ENCODE results near the gene NADK2. TPM values are rescaled to one million over a fixed set of nuclear protein-coding genes. Genes with fewer than 3 reads are reported as not detected.
A peak's percentile ranks its signal among the peaks of the same experiment; 100 is the strongest.

Gene NADK2
- total and polyA plus RNA-seq, 10 of the 15 experiments (the other 5 are each of a cell fraction or from before 2014, with no cell fraction given) = 2.4 to 9.0 (median 6.3) TPM

DNA sequence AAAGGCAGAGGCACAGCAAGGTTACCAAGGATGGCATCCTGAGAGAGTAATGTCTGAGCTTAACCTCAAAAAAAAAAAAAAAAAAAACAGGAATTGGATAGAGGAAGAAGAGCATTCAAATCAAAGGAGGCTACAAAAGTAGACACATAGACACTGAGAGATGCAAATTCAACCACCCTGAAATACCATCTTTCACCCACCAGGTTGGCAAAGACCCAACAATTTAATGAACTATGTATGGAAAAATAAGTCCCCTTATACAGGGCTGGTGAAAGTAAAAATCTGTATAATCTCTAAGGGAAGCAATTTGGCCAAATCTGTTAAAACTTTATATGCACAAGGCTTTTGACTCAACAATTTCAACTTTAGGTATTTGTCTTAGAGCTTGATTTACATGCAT lies 4.9 kb downstream of the NADK2 start:
- H3K4me2 ChIP-seq (ENCODE audit: control insufficient read depth, insufficient read depth) = no peak overlapping the region; the same call in 1 of the 2 replicates
- BruUV-seq (replicated peaks) = no TSS peak
- no peaks in the 10 kb centered on the region for H4K20me1 ChIP-seq (ENCODE audit: control insufficient read depth, insufficient read depth)
- H3K9me3 ChIP-seq (replicated peaks; ENCODE audit: control insufficient read depth, insufficient read depth, low read length) = no peaks in the 10 kb centered on the region
- FAIRE-seq (peak; percentile 38), ATAC-seq (no peak), DNase-seq (ENCODE audit: low read depth, low spot score) (no peak)
- peaks cover 14% of the 10 kb centered on the region for H3K4me1 ChIP-seq (ENCODE audit: control insufficient read depth, insufficient read depth, low read length)
- ChIA-PET CTCF (interaction anchor here (1.2 to 2.2 kb wide), 3 partner anchors 10 to 157 kb away, joined by 3 to 7 read pairs (median 5); no protein-coding TSS in a partner anchor), SMC1A (ENCODE audit: uncharacterized antibody, unreplicated experiment) (interaction anchor here (1.7 kb wide), 1 partner anchor 12 kb away, joined by 5 read pairs; no protein-coding TSS in a partner anchor), POLR2A (interaction anchor here (0.6 to 0.7 kb wide), 4 partner anchors 34 to 1114 kb away, joined by 3 to 6 read pairs (median 3); no protein-coding TSS in a partner anchor), RAD21 (ENCODE audit: unreplicated experiment) (no interaction called here)
- no peaks in the 10 kb centered on the region for H3K27me3 ChIP-seq (replicated peaks in 1 of 2; ENCODE audit: control insufficient read depth in 2 of 2, insufficient read depth in 2 of 2, low read length in 1 of 2)
- H3K27ac ChIP-seq (ENCODE audit: control insufficient read depth, insufficient read depth) = no peak overlapping the region
- H3K4me3 ChIP-seq = no peak overlapping the region
- peaks cover 1% of the 10 kb centered on the region; the same call in 1 of the 2 replicates for H3K79me2 ChIP-seq (ENCODE audit: control insufficient read depth, insufficient read depth, low read length)
- TF ChIP-seq BRCA1 (IDR thresholded peaks at IDR 0.05; ENCODE audit: low read depth, low read length) = no peak
- no peak for TF ChIP-seq EZH2 (IDR thresholded peaks at IDR 0.05; ENCODE audit: borderline replicate concordance, control insufficient read depth, low read depth, low read length)
- no peak for TF ChIP-seq PAX5 (IDR thresholded peaks at IDR 0.05; ENCODE audit: borderline replicate concordance, low read depth, low read length)
- no peak for TF ChIP-seq HDAC6 (IDR thresholded peaks at IDR 0.05; ENCODE audit: unreplicated experiment)
- no peak for TF ChIP-seq IKZF2 (IDR thresholded peaks at IDR 0.05)
- TF ChIP-seq POLR2AphosphoS2 (IDR thresholded peaks at IDR 0.05; ENCODE audit: low read depth, low read length) = no peak
- no peak for TF ChIP-seq CREB1 (IDR thresholded peaks at IDR 0.05; ENCODE audit: low read depth)
- TF ChIP-seq PML (IDR thresholded peaks at IDR 0.05; ENCODE audit: low read length) = no peak
- TF ChIP-seq, protein P1, sequence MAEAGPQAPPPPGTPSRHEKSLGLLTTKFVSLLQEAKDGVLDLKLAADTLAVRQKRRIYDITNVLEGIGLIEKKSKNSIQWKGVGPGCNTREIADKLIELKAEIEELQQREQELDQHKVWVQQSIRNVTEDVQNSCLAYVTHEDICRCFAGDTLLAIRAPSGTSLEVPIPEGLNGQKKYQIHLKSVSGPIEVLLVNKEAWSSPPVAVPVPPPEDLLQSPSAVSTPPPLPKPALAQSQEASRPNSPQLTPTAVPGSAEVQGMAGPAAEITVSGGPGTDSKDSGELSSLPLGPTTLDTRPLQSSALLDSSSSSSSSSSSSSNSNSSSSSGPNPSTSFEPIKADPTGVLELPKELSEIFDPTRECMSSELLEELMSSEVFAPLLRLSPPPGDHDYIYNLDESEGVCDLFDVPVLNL (IDR thresholded peaks at IDR 0.05; ENCODE audit: low read depth, low read length) = no peak
- no peak for TF ChIP-seq MTA3 (IDR thresholded peaks at IDR 0.05; ENCODE audit: borderline replicate concordance, low read length)
- TF ChIP-seq, protein P2, sequence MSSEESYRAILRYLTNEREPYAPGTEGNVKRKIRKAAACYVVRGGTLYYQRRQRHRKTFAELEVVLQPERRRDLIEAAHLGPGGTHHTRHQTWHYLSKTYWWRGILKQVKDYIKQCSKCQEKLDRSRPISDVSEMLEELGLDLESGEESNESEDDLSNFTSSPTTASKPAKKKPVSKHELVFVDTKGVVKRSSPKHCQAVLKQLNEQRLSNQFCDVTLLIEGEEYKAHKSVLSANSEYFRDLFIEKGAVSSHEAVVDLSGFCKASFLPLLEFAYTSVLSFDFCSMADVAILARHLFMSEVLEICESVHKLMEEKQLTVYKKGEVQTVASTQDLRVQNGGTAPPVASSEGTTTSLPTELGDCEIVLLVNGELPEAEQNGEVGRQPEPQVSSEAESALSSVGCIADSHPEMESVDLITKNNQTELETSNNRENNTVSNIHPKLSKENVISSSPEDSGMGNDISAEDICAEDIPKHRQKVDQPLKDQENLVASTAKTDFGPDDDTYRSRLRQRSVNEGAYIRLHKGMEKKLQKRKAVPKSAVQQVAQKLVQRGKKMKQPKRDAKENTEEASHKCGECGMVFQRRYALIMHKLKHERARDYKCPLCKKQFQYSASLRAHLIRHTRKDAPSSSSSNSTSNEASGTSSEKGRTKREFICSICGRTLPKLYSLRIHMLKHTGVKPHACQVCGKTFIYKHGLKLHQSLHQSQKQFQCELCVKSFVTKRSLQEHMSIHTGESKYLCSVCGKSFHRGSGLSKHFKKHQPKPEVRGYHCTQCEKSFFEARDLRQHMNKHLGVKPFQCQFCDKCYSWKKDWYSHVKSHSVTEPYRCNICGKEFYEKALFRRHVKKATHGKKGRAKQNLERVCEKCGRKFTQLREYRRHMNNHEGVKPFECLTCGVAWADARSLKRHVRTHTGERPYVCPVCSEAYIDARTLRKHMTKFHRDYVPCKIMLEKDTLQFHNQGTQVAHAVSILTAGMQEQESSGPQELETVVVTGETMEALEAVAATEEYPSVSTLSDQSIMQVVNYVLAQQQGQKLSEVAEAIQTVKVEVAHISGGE (CRISPR knock-in tag; IDR thresholded peaks at IDR 0.05) = no peak
- no peak for TF ChIP-seq BCL11A (IDR thresholded peaks at IDR 0.05; ENCODE audit: low read depth, low read length)
- TF ChIP-seq, protein P3, sequence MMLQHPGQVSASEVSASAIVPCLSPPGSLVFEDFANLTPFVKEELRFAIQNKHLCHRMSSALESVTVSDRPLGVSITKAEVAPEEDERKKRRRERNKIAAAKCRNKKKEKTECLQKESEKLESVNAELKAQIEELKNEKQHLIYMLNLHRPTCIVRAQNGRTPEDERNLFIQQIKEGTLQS (IDR thresholded peaks at IDR 0.05; ENCODE audit: borderline replicate concordance, extremely low read depth, low read depth, low read length) = no peak
- TF ChIP-seq ASH2L (IDR thresholded peaks at IDR 0.05; ENCODE audit: borderline replicate concordance, low read depth) = no peak
- no peak for TF ChIP-seq YBX1 (IDR thresholded peaks at IDR 0.05)
- no peak for TF ChIP-seq RUNX3 (IDR thresholded peaks at IDR 0.05; ENCODE audit: low read length)
- no peak for TF ChIP-seq NFXL1 (IDR thresholded peaks at IDR 0.05; ENCODE audit: borderline replicate concordance)
- TF ChIP-seq KAT2A (conservative IDR thresholded peaks at IDR 0.05; ENCODE audit: control insufficient read depth, low read depth, low read length) = no peak
- intact Hi-C loops (cut with micrococcal nuclease; ENCODE audit: unreplicated experiment) = loop anchor here (5.0 kb wide), 1 partner anchor 160 kb away; no protein-coding TSS in a partner anchor
- H3K36me3 ChIP-seq (ENCODE audit: control insufficient read depth in 2 of 2, insufficient read depth in 2 of 2, low read length in 1 of 2) = no peaks in the 10 kb centered on the region
- no peak overlapping the region for H2AFZ ChIP-seq (ENCODE audit: control insufficient read depth, low read depth, low read length)
- no peak overlapping the region for H3K9ac ChIP-seq (ENCODE audit: control insufficient read depth, insufficient read depth, low read length)
- in situ Hi-C loops (cut with MboI) = no loop called here
